Epidermal melanocyte (primary cell): Measurements from ENCODE around the gene SERTAD3.

Experiments
- DNase-seq: peaks from one replicate; pipeline ENCODE4 v3.0.0; 2011; ENCODE audit warnings: low spot score; ENCODE audit not compliant: insufficient read length

The SERTAD3 gene

DNA sequence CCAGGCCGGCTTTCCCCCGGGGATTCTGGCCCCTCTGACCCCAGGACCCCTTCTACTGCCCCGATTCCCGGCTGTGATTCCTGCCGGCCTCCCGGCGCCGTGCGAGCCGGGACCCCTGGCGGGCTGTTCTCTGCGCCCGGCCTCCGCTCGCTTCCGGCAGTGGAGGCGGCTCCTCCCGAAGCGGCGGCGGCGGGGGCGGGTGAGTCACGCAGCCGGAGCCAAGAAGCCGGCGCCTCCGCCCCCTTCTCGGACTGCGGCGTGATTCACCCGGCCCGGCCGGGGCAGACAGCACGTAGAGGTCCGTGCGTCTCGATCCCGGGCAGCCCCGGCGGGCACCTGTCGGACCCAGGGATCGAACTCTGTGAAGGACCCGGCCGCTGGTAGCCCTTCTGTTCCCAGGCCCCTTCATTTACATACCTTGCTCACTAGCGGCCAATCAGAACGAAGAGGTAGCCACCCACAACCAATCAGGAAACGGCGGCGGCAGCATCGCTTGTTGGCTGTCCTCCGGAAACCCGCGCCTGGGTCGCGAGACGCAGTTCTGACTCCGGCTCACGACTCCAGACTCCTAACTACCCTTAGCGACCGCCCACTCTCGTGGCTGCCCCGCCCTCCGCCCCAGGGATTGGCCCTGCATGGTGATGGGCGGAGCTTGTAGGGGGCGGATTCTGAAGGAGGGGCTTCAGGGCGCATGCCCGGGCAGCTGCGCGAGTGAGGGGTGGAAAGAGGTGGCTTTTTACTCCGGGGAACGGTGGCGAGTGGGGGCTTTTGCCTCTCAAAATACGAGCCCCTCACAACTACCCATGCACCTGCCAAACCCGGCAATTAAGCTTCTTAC is 18.5 kb downstream of the SERTAD3 start, which contains the start of gene SERTAD1:
TSS of gene SERTAD1 (minus strand) at position 543 of the 838 bp plus-strand sequence. CDS start 2,446 bp downstream, outside the sequence.
- DNase-seq: peak; percentile 98

DNA sequence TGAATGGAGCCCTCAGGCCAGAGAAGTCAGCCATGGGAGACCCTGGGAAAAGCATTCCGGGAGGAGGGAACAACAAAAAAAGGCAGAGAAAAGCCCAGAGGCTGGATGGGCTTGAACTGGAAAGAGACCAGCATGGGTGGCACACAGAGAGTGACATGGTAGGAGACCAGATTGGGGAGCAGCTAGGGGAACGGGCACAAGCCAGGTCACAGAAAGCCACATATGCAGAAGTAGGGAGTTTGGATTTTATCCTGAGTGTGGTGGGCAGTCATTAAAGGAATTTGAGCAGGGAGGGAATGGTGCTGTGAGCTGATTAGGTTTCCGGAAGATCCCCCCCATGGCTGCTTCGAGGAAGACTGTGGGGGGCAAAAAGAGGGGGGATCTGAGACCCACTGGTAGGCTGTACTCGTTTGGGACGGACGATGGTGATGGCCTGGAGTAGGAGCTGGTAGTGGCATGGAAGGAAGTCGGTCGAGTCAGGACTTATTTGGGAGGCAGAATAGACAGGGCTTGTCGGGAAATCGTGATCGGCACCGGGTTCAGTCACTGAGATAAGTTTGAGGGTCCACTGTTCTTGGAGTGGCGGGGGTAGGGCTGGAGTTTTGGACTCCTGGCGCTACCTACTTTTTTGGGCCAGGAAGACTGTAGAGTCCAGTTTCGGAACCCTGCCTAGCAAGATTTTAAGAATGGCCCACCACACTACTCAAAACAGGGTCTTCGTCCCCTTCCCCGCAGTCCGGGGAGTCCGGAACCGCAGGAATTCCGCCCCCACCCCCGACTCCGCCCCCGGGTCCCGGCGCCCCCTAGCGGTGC is 19.3 kb downstream of the SERTAD3 start:
- DNase-seq: no peak

DNA sequence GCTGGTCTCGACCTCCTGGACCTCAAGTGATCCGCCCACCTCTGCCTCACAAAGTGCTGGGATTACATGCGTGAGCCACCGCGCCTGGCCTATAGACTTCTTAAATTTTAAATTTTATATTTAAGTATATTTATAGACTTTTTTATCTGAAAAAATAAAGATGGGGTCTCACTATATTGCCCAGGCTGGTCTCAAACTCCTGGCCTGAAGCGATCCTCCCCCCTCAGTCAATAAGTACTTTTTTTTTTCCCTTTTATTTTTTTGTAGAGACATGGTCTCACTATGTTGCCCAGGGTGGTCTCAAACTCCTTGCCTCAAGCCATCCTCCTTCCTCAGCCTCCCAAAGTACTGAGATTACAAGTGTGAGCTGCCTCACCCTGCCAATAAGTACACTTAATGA is 20.2 kb downstream of the SERTAD3 start:
- no peak for DNase-seq

DNA sequence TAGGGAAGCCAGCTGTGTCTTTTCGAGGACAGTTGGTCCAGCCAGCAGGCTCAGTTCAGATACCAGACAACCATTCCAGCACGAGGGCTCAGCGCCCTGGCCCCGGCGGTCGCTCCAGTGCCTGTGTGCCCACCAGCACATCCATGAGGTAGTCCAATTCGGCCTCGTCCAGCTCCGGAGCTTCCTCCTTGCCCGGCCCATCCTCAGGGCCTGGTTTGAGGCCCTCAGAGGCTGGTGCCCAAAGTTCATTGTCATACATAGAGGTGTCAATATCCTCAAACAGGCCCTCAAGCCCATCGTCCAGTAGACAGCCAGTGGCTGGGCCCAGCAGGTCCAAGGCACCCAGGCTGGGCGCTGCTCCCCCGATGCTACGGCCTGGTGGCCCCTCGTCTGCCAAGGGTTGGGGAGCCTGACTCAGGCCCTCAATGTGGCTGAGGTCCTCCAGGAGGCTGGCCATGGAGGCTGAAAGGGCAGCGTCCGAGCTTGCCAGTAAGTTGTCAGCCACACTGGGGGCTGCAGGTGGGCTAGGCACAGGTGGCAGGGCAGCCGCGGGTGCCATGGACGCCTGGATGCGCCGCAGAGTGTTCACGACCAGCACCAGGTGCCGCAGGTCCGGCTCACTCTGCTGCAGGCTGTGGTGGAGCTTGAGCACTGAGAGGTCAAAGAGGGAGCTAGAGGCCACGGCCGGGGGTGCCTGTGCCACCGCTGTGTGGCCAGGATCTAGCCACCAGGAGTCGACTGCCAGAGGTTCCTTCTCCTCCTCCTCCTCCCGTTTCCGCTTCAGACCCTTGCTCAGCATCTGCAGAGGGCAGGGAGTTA is 21.2 kb downstream of the SERTAD3 start:
- DNase-seq: no peak

DNA sequence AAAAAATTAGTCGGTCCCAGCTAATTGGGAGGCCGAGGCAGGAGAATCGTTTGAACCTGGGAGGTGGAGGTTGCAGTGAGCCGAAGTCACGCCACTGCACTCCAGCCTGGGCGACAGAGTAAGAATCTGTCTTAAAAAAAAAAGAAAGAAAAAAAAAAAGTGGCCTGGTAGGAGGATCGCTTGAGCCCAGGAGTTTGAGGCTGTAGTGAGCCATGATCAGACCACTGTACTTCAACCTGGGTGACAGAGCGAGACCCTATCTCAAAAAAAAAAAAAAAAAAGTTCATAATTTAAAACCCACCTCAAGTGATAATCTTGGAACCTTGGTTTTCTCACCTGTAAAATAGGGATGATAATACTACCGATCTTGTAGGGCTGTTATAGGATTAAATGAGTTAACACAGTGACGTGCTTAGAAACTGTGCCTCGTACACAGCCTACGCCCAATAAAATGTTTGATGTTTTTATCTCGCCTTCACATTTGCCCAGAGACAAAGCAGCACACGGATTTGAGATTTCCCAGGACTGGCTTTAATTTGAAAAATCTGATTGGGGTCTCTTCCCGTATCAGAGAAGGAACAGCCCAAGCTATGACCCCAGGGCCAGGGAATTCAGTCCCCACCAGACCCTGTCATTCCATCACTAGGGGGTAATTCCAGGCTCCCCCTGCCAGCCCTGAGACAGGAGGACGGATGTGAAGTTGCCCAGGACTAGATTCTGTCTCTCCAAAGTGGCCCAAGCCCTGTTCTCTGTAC is 22.0 kb downstream of the SERTAD3 start:
- DNase-seq: no peak

DNA sequence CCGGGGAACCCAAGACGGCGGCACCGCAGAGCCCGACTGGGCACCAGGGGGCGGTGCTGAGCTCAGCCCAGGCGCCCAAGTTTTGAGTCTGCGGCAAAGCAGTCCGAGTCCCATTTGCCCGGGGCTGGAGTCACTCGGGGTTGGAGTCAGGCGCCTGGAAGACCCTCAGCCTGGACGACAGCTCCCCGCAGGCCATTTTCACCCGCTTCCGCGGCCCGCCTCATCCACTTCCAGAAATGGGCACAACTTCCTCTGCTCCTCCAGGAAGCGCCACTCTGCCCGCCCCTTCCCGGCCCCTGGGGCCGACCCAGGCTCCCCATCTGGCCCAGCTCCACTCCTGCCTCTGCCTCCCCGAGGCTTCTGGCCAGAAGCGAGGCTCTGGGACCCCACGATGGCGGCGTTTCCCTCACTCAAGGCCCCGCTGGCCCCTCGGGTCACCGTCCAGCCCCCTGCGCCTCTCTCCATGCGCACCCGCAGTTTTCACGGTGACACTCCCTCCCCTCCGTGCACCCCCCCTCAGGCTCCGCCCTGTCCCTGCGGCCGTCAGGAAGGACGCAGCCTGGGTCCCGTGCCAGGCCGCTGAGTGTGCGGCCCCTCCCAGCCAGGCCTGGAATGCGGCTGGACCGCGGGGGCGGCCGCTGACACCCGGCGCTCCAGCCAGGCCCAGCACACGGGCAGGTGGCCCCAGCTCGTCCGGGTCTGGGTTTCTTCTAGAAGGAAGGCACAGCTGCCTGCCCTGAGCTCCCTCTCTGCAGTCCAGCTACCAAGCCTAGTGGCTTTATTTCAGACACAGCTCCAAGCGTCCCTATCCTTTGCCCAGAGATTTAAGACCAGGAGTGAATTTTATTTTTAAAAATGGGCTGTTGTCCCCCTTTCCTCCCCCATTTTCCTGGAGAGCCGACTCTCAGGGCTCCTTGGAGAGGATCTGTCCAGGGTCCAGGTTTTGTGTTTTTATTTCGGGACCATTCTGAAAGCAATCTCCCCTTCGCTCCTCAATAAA is 23.1 kb downstream of the SERTAD3 start:
- DNase-seq: peak; percentile 80

DNA sequence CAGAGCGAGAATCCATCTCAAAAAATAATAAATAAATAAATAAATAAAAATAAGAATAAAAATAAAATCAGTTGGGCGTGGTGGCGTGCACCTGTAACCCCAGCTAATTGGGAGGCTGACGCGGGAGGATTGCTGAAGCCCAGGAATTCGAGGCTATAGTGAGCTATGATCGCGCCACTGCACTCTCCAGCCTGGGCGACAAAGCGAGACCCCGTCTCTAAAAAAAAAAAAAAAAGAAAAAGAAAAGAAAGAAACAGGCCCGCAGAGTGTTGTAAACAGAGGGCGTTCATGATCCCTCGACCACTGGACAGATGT is 23.7 kb downstream of the SERTAD3 start:
- no peak for DNase-seq

DNA sequence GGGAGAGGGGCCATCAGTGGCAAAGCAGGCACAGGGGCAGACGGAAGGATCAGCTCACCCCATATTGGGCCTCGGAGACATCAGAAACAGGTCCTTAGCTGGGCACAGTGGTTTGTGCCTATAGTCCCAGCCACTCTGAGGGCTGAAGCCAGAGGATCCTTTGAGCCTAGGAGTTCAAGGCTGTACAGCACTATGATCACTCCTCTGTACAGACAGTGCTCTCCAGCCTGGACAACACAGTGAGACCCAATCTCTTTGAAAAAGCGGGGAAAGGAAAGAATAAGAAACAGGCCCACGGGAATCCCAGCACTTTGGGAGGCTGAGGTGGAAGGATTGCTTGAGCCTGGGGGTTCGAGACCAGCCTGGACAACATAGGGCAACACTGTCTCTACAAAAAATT is 24.4 kb downstream of the SERTAD3 start:
- no peak for DNase-seq

DNA sequence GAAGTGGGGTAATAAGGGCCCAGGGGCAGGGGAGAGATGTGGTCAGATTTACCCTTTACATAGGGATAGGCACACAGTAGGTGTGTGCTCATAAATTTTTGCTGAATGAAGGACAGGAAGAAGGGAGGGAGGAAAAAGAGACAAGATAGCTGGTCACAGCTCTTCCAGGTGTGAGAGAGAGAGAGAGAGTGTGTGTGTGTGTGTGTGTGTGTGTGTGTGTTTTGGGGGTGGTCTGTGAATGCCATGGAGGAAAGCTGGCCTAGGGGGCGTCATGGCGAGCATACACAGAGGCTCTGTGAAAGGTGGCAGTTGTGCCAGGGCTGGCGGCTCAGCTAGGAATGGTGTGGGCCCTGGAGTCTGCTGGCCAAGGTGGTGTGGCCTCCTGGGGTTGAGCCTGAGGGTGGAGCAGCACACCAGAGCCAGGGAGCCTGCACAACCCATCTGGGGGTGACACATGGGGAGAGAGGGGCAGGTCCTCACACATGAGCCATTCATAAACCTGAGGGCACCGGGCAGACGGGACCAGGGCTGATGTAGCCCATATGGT is 25.0 kb downstream of the SERTAD3 start:
- DNase-seq: no peak

DNA sequence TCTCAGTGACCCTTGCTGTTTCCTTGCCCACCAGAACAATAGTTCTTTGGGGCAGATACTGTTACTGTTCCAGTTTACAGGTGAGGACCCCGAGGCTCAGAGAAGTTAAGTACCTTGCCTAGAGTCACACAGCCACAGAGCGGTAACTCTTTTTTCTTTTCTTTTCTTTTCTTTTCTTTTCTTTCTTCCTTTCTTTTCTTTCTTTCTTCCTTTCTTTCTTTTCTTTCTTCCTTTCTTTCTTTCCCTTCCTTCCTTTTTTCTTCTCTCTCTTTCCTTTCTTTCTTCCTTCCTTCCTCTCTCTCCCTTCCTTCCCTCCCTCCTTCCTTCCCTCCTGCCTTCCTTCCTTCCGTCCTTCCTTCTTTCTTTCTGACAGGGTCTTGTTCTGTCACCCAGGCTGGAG is 26.1 kb downstream of the SERTAD3 start:
- no peak for DNase-seq

DNA sequence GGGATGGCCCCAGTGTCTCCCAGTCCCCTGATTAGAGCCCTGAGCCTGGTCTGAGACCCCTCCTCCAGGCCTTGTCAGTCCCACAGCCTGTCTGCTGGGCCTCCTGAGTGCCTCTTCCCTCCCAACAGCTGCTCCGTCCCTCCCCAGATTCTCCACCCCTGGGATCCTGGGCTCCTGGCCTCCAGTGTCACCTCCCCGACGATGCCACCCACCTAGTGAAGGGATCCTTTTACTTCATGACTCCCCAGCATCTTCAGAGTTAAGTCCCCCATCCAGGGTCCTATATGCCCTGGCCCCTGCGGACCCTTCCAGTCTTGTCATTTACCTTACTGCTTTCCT is 26.5 kb downstream of the SERTAD3 start:
- DNase-seq: no peak

DNA sequence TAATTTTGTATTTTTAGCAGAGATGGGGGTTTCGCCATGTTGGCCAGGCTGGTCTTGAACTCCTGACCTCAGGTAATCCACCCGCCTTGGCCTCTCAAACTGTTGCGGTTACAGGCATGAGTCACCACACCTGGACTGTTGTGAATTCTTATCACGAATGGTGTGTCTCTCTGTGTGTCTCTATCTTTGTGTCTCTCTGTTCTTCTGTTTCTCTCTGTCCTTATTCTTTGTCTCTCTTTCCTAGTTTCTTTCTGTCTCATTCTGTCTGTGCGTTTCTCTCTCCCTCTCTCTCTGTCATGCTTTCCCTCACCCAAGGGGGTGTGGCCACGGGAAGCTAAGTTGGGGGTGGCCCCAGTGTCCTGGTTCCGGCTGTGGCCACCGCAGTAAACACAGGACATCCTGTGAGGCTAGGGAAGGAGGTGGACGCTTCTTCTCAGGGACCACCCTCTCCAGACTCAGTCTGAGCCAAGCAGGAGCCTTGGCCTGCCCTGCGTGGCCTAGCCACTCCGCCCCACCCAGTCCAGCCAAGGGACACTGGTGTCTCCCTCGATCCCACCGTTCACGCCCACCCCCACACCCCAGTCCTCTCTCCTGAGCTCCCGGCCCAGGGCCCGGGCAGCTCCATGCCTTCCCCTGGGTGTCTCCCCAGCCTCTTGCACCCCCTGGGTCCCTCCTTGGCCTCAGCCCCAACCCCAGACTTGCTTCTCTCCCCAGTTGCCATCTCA is 27.1 kb downstream of the SERTAD3 start:
- DNase-seq: no peak

DNA sequence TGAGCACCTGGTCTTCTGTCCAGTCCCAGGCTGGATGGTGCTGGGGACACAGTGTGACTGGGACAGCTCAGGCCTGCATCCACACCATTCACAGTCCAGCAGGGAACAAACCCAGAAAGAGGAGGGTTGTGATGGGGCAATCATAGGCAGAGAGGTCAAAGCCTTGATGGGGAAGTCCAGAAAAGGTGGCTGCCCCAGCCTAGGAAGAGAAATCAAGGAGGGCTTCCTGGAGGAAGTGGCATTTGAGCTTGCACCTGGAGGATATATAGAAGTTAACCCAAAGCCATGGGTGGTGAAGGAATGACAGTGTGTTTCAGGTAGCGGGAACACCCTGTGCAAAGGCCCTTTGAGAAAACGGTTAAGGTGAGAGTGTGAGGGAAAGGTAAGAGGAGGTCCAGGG is 28.4 kb downstream of the SERTAD3 start:
- DNase-seq: no peak

DNA sequence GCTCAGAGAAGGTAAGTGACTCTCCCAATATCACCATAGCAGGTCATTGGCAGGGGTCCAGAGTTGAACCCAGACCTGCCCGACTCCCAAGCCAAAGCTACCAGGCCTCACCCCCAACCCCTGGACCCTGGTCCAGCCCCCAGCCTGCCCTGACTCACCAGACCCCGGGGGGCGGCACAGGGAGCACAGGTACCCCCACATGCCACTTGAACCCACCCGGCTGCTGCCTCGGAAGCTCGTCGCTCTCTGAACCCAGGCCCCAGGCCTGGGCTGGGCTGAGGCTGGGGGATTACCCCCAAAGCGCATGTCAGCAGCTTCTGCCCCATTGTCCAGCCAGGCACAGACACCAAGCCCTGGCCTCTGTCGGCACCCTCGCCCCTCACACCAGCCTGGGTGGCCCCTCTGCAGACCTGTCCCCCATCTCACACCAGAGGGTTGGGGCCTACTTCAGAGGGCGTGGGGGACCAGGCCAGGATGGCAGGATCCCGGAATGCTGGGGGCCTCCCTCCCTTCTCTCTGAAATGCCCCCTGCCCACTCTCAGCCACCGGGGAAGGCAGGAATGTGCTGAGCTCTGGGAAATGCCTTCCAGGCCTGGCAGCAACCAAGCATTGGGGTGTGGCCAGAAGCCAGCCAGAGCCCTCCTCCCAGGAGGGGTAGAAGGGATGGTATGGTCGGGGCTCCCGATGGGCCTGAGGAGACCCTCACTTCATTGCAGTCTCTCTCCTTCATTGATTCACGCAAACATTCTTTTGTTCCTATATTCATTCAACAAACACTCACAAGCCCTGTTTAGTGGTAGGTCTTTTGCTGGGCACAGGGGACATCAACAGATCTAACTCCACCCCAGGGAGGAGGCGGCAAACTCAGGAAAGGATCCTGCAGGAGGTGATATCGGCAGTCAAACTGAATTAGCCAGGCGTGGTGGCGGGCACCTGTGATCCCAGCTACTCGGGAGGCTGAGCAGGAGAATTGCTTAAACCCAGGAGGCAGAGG is 29.3 kb downstream of the SERTAD3 start:
- no peak for DNase-seq

DNA sequence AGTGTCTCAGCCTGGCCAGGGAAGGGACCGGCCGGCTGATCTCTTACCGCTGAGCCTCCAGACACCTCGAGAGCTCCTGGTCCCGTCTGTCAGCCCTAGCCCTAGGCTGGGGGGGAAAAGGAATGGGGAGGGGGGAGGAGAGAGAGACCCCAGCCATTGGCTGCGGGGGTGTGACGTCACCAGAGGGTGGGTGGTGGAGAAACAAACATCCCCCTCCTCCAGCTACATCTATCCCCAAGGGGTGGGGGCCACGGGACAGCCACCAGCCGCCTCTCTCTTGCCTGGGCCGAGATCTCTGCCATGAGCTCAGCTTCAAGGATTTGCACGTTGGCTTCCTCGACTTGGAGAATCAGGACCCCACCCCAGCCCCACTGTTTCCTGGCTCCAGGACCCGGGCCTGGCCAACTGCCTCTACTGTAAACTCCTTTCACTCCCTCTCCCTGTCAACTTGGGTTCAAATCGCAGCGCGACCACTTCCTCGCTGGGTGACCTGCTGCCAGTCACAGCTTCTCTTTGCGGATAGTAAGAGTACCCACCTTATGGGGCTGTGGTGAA is 30.8 kb downstream of the SERTAD3 start, which contains the start of gene PRX:
TSS of gene PRX (minus strand) at position 88 of the 555 bp plus-strand sequence. CDS start 5,446 bp downstream, outside the sequence.
- no peak for DNase-seq

DNA sequence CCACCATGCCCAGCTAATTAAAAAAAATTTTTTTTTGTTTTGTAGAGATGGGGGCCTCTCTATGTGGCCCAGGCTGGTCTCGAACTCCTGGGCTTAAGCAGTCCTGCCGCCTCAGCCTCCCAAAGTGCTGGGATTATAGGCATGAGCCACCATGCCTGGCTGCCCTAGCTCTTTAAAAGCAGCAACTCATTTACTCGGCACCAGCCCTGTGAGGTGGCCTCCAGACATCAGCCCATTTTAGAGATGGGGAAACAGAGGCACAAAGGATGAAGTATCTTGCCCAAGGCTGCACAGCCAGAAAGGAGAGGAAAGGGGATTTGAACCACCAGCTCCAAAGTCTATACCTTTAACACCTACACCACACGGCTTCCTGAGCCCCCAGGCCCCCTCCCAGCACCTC is 31.3 kb downstream of the SERTAD3 start:
- DNase-seq: no peak

DNA sequence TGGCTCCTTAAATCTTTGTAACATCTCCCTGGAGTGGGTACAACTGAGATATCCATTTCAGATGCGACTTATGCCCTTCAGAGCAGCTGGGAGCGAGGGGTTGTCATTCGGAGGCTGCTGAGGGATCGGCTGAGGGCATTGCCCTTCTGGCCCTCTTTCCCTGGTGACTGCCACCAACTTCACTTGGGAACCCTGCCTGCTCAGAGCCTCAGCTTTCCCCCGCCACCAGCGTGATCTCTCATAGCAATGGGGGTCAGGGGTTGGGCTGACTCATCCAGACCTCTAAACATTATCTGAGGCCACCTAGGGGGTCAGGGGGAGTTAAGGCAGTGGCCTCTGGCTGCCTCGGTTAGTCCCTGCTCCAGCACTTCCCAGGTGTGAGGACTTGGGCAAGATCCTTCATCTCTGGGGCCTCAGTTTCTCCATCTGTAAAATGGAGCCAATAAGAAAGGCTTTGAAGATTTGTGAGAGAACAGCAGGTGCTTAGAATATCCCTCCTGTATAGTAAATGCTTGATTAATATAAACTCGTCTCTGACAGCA is 32.1 kb downstream of the SERTAD3 start:
- DNase-seq: no peak
